H1 (cell line): ENCODE measurements around the gene L3MBTL4.

ENCODE experiments used
- CEBPB ChIP-seq: IDR thresholded peaks from 2 replicates; pipeline ENCODE4 v1.6.1; 2012; ENCODE audit warnings: low read depth, low read length
- CHD2 ChIP-seq: IDR thresholded peaks from 2 replicates; pipeline ENCODE4 v1.6.1; 2012; ENCODE audit warnings: low read length, improper control_type of control experiment
- EP300 ChIP-seq, 2 experiments: IDR thresholded peaks; 1 replicate in 1 of 2; 2 replicates in 1 of 2; pipeline ENCODE4 v1.6.1; 2011 to 2012; ENCODE audit warnings: low read depth in 2 of 2, low read length in 2 of 2, mild to moderate bottlenecking in 2 of 2, borderline replicate concordance in 1 of 2, inconsistent platforms in 1 of 2, moderate library complexity in 1 of 2
- EZH2 ChIP-seq: fragments of 200-600 bp; sonication (generic); IDR thresholded peaks from 2 replicates; pipeline ENCODE4 v1.7.1; 2012; ENCODE audit warnings: low read depth, mild to moderate bottlenecking, moderate library complexity, low read length, inconsistent platforms; ENCODE audit not compliant: severe bottlenecking
- GTF2F1 ChIP-seq: IDR thresholded peaks from 2 replicates; pipeline ENCODE4 v1.6.1; 2012; ENCODE audit warnings: low read depth, low read length, improper control_type of control experiment, borderline replicate concordance
- POLR2A ChIP-seq, 2 experiments: IDR thresholded peaks; 1 replicate in 1 of 2; 2 replicates in 1 of 2; pipeline ENCODE4 v1.6.1; 2011; ENCODE audit warnings: low read depth in 2 of 2, low read length in 2 of 2, mild to moderate bottlenecking in 2 of 2; ENCODE audit errors: control extremely low read depth in 1 of 2
- POLR2AphosphoS5 ChIP-seq: IDR thresholded peaks from 2 replicates; pipeline ENCODE4 v1.6.1; 2011; ENCODE audit warnings: low read depth, low read length
- RAD21 ChIP-seq, 2 experiments: IDR thresholded peaks in 1 of 2; conservative IDR thresholded peaks in 1 of 2; 2 replicates each; pipeline ENCODE4 v1.6.1; 2011; ENCODE audit warnings: low read depth in 2 of 2, low read length in 2 of 2, improper control_type of control experiment in 1 of 2, inconsistent platforms in 1 of 2, mild to moderate bottlenecking in 1 of 2, moderate library complexity in 1 of 2
- RFX5 ChIP-seq: IDR thresholded peaks from 2 replicates; pipeline ENCODE4 v1.6.1; 2011; ENCODE audit warnings: low read depth, low read length, improper control_type of control experiment, borderline replicate concordance
- SIN3A ChIP-seq, 2 experiments: IDR thresholded peaks in 1 of 2; conservative IDR thresholded peaks in 1 of 2; 2 replicates each; pipeline ENCODE4 v1.6.1; 2011 to 2012; ENCODE audit warnings: low read length in 2 of 2, improper control_type of control experiment in 1 of 2, low read depth in 1 of 2, mild to moderate bottlenecking in 1 of 2
- SRF ChIP-seq: IDR thresholded peaks from 2 replicates; pipeline ENCODE4 v1.6.1; 2011; ENCODE audit warnings: mild to moderate bottlenecking, low read depth, low read length, moderate library complexity
- TF ChIP-seq, protein P1 (sequence below), 3 experiments: IDR thresholded peaks; 1 replicate in 2 of 3; 2 replicates in 1 of 3; pipeline versions ENCODE4 v1.5.1 to v1.6.1; 2011; ENCODE audit warnings: low read length in 3 of 3, mild to moderate bottlenecking in 3 of 3, inconsistent platforms in 2 of 3, low read depth in 1 of 3, moderate library complexity in 1 of 3; ENCODE audit not compliant: insufficient read depth in 1 of 3; ENCODE audit errors: control extremely low read depth in 1 of 3
- TF ChIP-seq, protein P2 (sequence below): IDR thresholded peaks from 2 replicates; pipeline ENCODE4 v1.6.1; 2012; ENCODE audit warnings: low read length, inconsistent platforms
- TF ChIP-seq, protein P3 (sequence below): IDR thresholded peaks from 2 replicates; pipeline ENCODE4 v1.6.1; 2011; ENCODE audit warnings: low read depth, mild to moderate bottlenecking, low read length; ENCODE audit not compliant: insufficient read depth

DNA sequence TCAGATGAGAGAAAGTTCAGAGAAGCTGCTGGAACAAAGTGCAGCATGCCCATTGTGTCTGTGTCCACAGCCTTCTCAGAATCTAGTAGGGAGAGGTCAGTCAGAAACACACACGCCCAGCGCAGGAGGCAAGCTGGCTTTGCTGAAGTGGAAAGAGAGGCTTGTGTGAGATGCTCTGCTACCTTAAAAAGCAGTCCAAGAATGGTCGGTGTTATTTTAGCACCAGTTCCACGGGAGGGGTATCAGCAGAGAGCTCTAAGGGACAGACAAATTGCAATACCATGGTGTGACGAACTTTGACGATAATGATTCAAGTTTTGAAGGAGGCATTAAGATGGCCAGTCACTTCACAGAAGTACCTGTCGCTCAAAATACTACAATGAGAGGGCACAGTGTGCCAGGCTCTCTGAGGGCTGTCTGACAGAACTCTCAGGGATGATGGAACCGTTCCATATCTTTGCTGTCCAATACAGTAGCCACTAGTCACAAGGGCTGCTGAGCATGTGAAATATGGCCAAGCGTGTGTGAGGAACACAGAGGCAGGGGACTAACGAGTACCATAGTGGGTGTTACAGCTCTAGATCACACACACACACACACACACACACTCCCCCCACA lies 281.9 kb downstream of the L3MBTL4 start:
- TF ChIP-seq, protein P1, sequence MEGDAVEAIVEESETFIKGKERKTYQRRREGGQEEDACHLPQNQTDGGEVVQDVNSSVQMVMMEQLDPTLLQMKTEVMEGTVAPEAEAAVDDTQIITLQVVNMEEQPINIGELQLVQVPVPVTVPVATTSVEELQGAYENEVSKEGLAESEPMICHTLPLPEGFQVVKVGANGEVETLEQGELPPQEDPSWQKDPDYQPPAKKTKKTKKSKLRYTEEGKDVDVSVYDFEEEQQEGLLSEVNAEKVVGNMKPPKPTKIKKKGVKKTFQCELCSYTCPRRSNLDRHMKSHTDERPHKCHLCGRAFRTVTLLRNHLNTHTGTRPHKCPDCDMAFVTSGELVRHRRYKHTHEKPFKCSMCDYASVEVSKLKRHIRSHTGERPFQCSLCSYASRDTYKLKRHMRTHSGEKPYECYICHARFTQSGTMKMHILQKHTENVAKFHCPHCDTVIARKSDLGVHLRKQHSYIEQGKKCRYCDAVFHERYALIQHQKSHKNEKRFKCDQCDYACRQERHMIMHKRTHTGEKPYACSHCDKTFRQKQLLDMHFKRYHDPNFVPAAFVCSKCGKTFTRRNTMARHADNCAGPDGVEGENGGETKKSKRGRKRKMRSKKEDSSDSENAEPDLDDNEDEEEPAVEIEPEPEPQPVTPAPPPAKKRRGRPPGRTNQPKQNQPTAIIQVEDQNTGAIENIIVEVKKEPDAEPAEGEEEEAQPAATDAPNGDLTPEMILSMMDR (IDR thresholded peaks at IDR 0.05; ENCODE audit: control extremely low read depth in 1 of 3, insufficient read depth in 1 of 3, low read depth in 1 of 3, low read length in 3 of 3), result no peak
- TF ChIP-seq SRF (no peak), EP300 (IDR thresholded peaks at IDR 0.05; ENCODE audit: borderline replicate concordance in 1 of 2, low read depth in 2 of 2, low read length in 2 of 2) (no peak), SIN3A (conservative IDR thresholded peaks at IDR 0.05 in 1 of 2, IDR thresholded peaks at IDR 0.05 in 1 of 2; ENCODE audit: low read depth in 1 of 2, low read length in 2 of 2) (no peak), RAD21 (IDR thresholded peaks at IDR 0.05 in 1 of 2, conservative IDR thresholded peaks at IDR 0.05 in 1 of 2; ENCODE audit: low read depth in 2 of 2, low read length in 2 of 2) (no peak), POLR2AphosphoS5 (no peak), POLR2A (IDR thresholded peaks at IDR 0.05; ENCODE audit: control extremely low read depth in 1 of 2, low read depth in 2 of 2, low read length in 2 of 2) (no peak), GTF2F1 (no peak), CHD2 (no peak), CEBPB (no peak), EZH2 (no peak), RFX5 (no peak)
- TF ChIP-seq, protein P2, sequence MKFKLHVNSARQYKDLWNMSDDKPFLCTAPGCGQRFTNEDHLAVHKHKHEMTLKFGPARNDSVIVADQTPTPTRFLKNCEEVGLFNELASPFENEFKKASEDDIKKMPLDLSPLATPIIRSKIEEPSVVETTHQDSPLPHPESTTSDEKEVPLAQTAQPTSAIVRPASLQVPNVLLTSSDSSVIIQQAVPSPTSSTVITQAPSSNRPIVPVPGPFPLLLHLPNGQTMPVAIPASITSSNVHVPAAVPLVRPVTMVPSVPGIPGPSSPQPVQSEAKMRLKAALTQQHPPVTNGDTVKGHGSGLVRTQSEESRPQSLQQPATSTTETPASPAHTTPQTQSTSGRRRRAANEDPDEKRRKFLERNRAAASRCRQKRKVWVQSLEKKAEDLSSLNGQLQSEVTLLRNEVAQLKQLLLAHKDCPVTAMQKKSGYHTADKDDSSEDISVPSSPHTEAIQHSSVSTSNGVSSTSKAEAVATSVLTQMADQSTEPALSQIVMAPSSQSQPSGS, result no peak
- TF ChIP-seq, protein P3, sequence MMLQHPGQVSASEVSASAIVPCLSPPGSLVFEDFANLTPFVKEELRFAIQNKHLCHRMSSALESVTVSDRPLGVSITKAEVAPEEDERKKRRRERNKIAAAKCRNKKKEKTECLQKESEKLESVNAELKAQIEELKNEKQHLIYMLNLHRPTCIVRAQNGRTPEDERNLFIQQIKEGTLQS, result no peak
